Heart left ventricle (tissue), 13 donors: Measurements from ENCODE around the gene CHMP4B.

ENCODE experiments used
- CTCF ChIP-seq, 12 donors: fragments of 200-600 bp; sonication (generic) in 4 of 12; IDR thresholded peaks; one replicate each; pipeline versions ENCODE4 v1.5.0 to v1.8.0; 2018 to 2022; ENCODE audit warnings: antibody characterized with exemption in 12 of 12, mild to moderate bottlenecking in 5 of 12
- POLR2A ChIP-seq, 2 donors: fragments of 450-650 bp; IDR thresholded peaks; one replicate each; pipeline ENCODE4 v1.6.1; 2017; ENCODE audit warnings: antibody characterized with exemption in 2 of 2, mild to moderate bottlenecking in 2 of 2, moderate library complexity in 2 of 2
- donor health status: ischemic (EF 13 %, LVEDD 7.1; RV severe dilation, severe dysfunction).
- donor health status: DM: no; HTN: yes; CAD: no.
- donor health status: DM: no; HTN: no; CAD: no.
- donor health status: ischemic (EF 25% LVEDD 6.9; RV normal size, moderate dysfunction).
- donor health status: ischemic (EF 25% LVEDD 5.7; RV mildly dilated, moderate dysfunction).
- donor health status: ischemic (EF 35%, LVEDD 5.7; RV mildly dilated, moderate dysfunction).
- donor health status: nonischemic (EF 11% LVEDD 7.7; RV severe dilation, severe dysfunction).
- donor health status: DM: yes; HTN: yes; CAD: no.
- donor health status: PGD.
- donor health status: ischemic (EF 29% LVEDD 5.4; RV normal size, mild dysfunction).
- donor health status: nonischemic (EF 23%, LVEDD 6.1; RV moderate dilation, normal function).

- no peak for TF ChIP-seq POLR2A (IDR thresholded peaks at IDR 0.05)
- TF ChIP-seq CTCF (IDR thresholded peaks at IDR 0.05): no peak
Measured at GRCh38 chr20:33798444-33798843, 12.7 kb upstream of the CHMP4B start.
